HG03196 (cell line): Measurements from ENCODE around the gene SYS1.

Experiments
- ATAC-seq: cut with Tn5 transposase; IDR thresholded peaks from one replicate; pipeline ENCODE4 v1.9.1; 2021; ENCODE audit not compliant: unreplicated experiment

SYS1 gene

GRCh38 chr20:45362804-45363610 lies at the start of gene SYS1:
TSS of gene SYS1 (plus strand) at chr20:45363156. CDS start at chr20:45363532, 376 bp downstream.
- ATAC-seq, result peak; percentile 84

GRCh38 chr20:45313943-45314342 lies 49.0 kb upstream of the SYS1 start:
- no peak for ATAC-seq

GRCh38 chr20:45315672-45316071 lies 47.3 kb upstream of the SYS1 start:
- no peak for ATAC-seq

- ATAC-seq, result no peak
These were observed 46.5 kb upstream of the SYS1 start for GRCh38 chr20:45316150-45317080.

- no peak for ATAC-seq
These were observed 45.1 kb upstream of the SYS1 start for GRCh38 chr20:45317826-45318225.

DNA sequence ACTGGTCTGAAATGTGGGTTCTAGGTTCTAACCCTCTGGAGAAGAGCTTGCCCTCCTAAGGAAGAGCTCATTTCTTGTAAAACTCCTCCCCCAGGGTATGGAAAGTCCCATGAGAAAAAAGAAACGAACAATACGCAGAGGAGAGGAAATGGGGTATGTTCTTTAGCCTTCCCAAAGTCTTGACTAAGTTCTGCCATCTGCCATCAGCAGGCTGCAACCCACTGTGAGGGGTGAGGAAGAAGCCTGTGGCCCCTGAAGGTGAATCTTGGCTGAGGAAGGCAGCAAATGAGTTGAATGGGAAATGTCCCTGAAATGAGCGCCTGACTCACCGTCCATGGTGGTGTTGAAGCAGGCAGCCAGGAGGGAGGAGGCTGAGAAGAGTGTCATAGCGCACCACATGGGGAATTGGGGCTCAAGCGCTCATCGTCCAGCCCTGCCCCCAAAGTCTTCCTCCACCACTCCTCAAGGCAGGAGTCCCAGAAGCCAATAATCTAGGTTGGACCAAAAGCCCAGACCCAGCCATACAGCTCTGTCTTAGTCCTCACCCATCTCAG lies 44.5 kb upstream of the SYS1 start:
- no peak for ATAC-seq

- no peak for ATAC-seq
These were observed 44.0 kb upstream of the SYS1 start for GRCh38 chr20:45318948-45319347.

- no peak for ATAC-seq
These were observed 41.9 kb upstream of the SYS1 start for GRCh38 chr20:45320948-45321595.

DNA sequence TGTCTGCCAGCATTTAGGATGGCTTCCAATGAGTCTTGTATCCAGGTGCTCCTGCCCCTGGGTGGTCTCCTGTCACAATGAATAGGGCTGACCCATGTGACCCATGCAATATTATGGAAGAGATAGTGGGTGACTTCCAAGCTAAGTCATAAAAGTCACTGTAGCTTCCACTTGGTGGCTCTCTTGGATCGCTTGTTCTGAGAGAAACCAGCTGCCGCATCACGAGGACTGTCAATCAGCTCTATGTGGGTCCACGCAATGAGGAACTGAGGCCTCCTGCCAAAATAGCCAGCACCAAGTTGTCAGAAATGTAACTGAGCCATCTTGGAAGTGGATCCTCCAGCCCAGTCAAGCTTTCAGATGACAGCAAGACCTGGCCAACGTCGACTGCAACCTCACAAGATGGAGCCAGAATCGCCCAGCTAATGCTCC lies 40.0 kb upstream of the SYS1 start:
- no peak for ATAC-seq

DNA sequence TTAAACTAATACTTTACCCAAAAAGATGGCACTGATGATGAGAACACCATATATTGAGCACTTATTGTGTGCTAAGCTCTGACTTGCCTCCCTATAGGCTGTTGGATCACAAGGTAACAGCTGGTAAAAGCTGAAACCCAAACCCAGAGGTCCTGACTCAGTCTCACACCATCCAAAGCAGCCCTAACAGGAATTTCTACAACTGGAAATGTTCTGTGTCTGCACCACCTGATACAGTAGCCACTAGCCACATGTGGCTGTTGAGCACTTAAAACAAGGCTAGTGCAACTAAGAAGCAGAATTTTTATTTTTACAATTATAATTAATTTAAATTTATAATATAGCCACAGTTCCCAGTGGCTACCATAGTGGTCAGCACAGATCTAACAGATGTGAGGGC lies 39.2 kb upstream of the SYS1 start:
- no peak for ATAC-seq

DNA sequence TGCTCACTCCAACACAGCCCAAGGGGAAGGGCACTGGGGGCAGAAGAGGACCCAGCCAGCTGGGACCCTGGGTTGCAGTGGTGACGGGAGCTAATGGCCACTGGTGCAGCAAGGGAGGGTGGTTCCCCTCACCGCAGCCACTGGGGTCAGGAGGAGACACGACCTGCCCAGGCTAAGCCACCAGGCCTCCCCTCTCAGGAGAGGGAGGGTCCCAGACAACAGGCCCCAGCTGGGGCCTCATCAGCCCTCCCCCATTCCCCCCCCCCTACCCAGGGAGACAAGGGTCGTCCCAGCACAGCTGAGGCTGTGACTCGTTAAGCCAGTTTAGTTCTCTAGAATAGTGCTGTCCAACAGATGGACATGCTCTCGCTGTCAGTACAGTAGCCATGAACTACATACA lies 37.6 kb upstream of the SYS1 start:
- no peak for ATAC-seq

DNA sequence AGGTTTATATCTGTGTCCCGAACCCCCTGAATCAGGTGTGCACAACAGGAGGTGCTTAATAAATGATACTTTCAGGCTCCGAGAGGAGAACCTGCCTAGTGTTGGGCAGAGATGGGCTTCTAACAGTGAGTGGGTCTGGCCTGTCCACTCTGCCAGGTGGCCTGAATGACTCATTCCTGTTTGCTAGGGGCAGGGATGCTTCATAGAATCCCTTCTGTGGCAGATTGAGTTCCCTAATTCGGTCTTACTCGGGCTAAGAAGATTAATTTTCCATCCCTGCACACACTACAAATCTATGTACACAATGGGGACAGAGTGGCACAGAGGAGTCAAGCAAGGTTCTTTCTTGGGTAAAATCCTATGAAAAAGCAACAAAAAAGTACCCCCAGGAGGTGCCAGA lies 34.5 kb upstream of the SYS1 start:
- no peak for ATAC-seq

GRCh38 chr20:45329497-45330319 lies 33.2 kb upstream of the SYS1 start:
- ATAC-seq, result no peak

DNA sequence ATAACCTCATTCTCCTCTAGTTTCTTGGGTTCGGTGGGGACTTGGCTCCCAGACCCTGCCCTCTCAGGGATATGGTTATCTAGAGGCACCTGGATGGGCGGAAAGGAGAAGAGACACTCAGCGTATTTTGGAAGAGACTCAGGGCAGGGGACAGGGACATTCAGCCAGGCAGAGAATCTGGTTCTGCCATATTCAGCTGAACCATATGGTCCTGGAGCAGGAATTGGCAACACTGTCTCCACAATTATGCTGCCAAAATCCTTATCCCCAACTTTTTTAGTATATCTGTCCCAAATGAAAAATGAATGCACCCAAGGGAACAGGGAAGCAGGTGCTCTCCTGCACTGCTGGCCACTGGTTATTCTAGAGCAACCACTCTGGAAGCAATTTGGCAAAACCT lies 32.5 kb upstream of the SYS1 start:
- no peak for ATAC-seq

DNA sequence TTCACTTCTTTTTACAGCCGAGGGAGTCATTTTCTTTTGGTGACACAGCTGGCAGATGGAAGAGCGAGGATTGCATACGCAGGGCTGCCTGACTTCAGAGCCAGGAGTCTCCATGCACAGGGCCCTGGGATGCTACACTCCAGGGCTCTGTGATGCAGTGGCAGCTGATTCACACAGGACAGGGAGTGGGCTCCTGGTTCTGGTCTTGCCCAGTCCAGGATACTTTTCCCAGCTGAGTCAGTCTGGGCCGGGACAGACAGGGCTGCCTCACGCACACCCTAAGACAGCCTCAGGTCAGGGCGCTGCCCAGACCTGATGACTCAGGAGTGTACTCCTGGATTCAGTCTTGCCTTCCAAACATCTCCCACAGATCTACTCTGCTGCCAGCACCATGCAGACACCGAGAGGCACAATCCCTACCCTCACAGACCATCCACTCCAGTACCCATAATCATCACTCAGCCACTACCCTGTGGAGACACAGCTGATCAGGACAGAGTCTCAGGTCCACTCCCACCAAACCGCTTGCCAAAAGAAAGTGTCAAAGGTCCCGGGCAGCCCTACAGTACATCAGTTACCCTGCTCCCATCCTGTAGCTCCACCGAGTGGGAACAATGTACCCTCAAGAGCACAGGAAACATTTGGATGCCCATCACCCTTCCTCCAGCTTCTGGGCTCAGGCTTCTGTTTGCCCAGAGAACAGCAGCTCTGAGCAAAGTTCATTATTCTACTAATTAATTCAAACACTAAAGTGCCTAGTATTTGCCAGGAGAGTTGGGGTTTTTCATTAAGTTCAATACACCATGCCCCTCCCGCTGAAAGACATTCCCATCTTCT lies 26.2 kb upstream of the SYS1 start:
- ATAC-seq, result no peak

GRCh38 chr20:45337367-45338120 lies 25.4 kb upstream of the SYS1 start:
- no peak for ATAC-seq

DNA sequence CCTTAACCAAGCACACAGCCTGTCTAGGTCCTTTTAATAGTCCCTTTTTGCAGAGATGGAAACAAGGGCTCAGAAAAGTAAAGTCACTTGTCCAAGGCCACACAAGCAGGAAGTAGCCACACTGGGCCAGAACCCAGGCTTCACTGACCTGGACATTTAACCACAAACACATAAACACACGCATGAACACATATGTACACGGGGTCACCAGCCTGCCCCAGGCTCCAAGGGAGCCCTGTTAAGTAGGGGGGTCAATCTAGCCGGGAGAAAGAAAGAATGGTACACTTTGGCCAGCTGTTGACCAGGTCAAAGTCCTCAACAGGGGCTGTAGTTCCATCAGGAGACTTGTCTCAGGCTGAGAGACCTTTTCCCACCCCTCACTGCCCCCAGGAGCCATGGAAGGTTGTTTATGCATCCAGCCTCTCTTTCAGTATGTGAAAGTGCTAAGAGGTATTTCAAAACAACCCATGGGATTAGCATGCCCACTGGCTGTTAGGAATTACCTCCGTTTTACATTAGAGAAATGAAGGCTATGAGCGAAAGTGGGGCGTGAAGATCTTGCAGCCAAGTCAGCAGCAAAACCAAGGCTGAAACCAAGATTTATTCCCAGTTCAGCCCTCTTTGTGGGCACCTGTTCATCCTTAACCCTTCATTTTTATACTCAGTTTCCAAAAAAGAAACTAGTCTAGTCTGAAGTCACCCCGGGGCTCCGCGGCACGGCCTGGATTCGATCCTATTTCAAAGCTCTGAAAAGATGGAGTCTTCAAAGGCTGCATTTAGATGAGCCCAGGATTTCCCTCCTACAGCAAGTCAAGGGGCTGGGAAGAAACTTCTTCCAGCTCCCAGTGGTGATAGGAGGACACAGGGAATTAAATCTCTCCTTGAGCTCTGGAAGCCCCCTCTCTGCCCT lies 24.6 kb upstream of the SYS1 start:
- no peak for ATAC-seq

DNA sequence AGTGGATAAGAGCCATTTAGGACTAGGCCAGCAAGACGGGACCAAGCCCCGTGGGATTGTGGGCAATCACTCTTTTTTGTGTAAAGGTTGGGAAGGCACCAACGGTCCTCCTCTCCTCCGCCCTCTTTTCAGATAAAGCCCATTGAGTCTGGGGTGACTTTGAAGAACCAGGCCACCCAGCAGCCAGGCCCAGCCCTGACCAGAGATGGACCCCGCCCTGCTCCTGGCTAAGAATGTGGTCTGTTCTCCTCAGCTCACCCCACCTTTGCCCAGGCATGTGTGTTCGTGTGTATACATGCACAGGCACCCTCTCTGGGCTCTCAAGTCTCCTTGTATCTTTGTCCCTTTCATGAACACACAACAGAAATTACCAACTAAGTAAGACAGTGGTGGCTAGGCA lies 23.9 kb upstream of the SYS1 start:
- ATAC-seq, result no peak
